Mesendoderm (in vitro differentiated cells): ENCODE results near the gene BRSK1.

Experiments
- DNase-seq: peaks from one replicate; pipeline ENCODE4 v3.0.0; 2013
- H2AK5ac ChIP-seq: 2 replicates; pipeline ENCODE4 v1.6.1; 2013; ENCODE audit warnings: low read length, inconsistent platforms
- H2BK120ac ChIP-seq: 2 replicates; pipeline ENCODE4 v1.6.1; 2013; ENCODE audit warnings: low read depth, mild to moderate bottlenecking, low read length, moderate library complexity, mixed read lengths
- H2BK15ac ChIP-seq: replicated peaks from 2 replicates; pipeline ENCODE4 v1.6.1; 2013; ENCODE audit warnings: low read depth, mild to moderate bottlenecking, moderate library complexity
- H2BK5ac ChIP-seq: 2 replicates; pipeline ENCODE4 v1.6.1; 2013; ENCODE audit warnings: low read length, inconsistent platforms
- H3K18ac ChIP-seq: 2 replicates; pipeline ENCODE4 v1.6.1; 2013; ENCODE audit warnings: mild to moderate bottlenecking, low read length, mixed read lengths
- H3K23ac ChIP-seq: one replicate; pipeline ENCODE4 v1.6.1; 2013; ENCODE audit warnings: low read length
- H3K27ac ChIP-seq: 2 replicates; pipeline ENCODE4 v1.5.1; 2013; ENCODE audit warnings: low read depth, mild to moderate bottlenecking, inconsistent platforms, low read length, moderate library complexity
- H3K27me3 ChIP-seq: 2 replicates; pipeline ENCODE4 v1.6.1; 2013; ENCODE audit warnings: low read length, control low read depth, mild to moderate bottlenecking, inconsistent platforms; ENCODE audit not compliant: insufficient read depth, poor library complexity
- H3K36me3 ChIP-seq: 2 replicates; pipeline ENCODE4 v1.6.1; 2013; ENCODE audit warnings: low read length, inconsistent platforms; ENCODE audit not compliant: control insufficient read depth, insufficient read depth
- H3K4ac ChIP-seq: one replicate; pipeline ENCODE4 v1.6.1; 2013; ENCODE audit warnings: low read depth, mild to moderate bottlenecking, low read length, moderate library complexity
- H3K4me1 ChIP-seq: 2 replicates; pipeline ENCODE4 v1.6.1; 2013; ENCODE audit warnings: low read depth, low read length, inconsistent platforms; ENCODE audit not compliant: control insufficient read depth
- H3K4me2 ChIP-seq: 2 replicates; pipeline ENCODE4 v1.6.1; 2013; ENCODE audit warnings: low read length
- H3K4me3 ChIP-seq: 2 replicates; pipeline ENCODE4 v1.5.1; 2013; ENCODE audit warnings: mild to moderate bottlenecking, low read length
- H3K56ac ChIP-seq: one replicate; pipeline ENCODE4 v1.6.1; 2013; ENCODE audit warnings: low read length
- H3K79me1 ChIP-seq: 2 replicates; pipeline ENCODE4 v1.6.1; 2013; ENCODE audit warnings: low read length, inconsistent platforms
- H3K79me2 ChIP-seq: 2 replicates; pipeline ENCODE4 v1.6.1; 2013; ENCODE audit warnings: mild to moderate bottlenecking, low read length; ENCODE audit not compliant: control insufficient read depth, insufficient read depth
- H3K9ac ChIP-seq: 2 replicates; pipeline ENCODE4 v1.6.1; 2013; ENCODE audit warnings: low read length, inconsistent platforms
- H4K5ac ChIP-seq: one replicate; pipeline ENCODE4 v1.6.1; 2013; ENCODE audit warnings: low read length
- H4K8ac ChIP-seq: one replicate; pipeline ENCODE4 v1.6.1; 2013; ENCODE audit warnings: low read depth, mild to moderate bottlenecking, control low read depth, low read length, moderate library complexity
- WGBS: extraction: QIAGEN DNeasy Blood & Tissue Kit; methylation state at CpG from one replicate; pipeline ENCODE4 v1.1.7; 2013; ENCODE audit warnings: low lambda C conversion rate, missing lambda C conversion rate; ENCODE audit not compliant: insufficient coverage; ENCODE audit errors: extremely low coverage; 5-methylcytosine and 5-hydroxymethylcytosine counted together

BRSK1 gene

GRCh38 chr19:55339889-55340783 lies 56.3 kb downstream of the BRSK1 start:
- no peaks in the 10 kb centered on the region for H3K4me1 ChIP-seq

DNA sequence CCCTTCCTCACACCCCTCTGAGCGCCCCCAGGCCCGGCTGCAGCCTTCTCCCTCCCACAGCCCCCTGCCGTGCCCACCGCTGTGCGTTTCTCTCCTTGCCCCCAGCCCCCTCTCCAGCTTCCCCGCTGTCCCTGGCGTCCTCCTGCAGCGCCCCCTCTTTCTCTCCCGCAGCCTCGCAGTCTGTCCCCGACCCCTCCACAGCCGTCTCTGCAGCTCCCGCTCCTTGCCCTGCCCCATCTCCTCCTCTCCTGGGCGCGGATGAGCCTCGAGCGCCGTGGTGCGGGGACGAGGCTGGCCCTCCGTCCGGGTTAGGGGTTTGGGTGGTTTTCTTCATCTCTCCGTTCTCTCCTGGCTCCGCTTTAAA lies 57.0 kb downstream of the BRSK1 start:
- DNase-seq, result no peak

More at GRCh38 chr19:55339889-55340783, 56.3 kb downstream of the BRSK1 start:
- peaks cover 2% of the 10 kb centered on the region for H3K79me1 ChIP-seq
- peak; percentile 45 for DNase-seq
- peak overlapping the region; percentile 81 for H2BK5ac ChIP-seq
- H3K23ac ChIP-seq, result peak overlapping the region; percentile 97
- no peak overlapping the region for H2BK120ac ChIP-seq
- peak overlapping the region; percentile 98 for H2AK5ac ChIP-seq
- peak overlapping the region; percentile 98 for H3K9ac ChIP-seq
- no peaks in the 10 kb centered on the region for H3K27me3 ChIP-seq
- H3K79me2 ChIP-seq, result no peaks in the 10 kb centered on the region
- no peak overlapping the region for H4K5ac ChIP-seq
- no CpG with 5 or more reads among the region's 44 CpGs for WGBS
- H3K4ac ChIP-seq, result peak overlapping the region; percentile 66
- no peak overlapping the region for H2BK15ac ChIP-seq
- H3K27ac ChIP-seq, result peak overlapping the region; percentile 68
- no peaks in the 10 kb centered on the region for H3K36me3 ChIP-seq
- H3K4me2 ChIP-seq, result peak overlapping the region; percentile 91
- H3K18ac ChIP-seq, result peak overlapping the region; percentile 31
- H3K56ac ChIP-seq, result peak overlapping the region; percentile 91
- H4K8ac ChIP-seq, result peak overlapping the region; percentile 87
- H3K4me3 ChIP-seq, result peak overlapping the region; percentile 44

GRCh38 chr19:55341171-55341588 lies 57.4 kb downstream of the BRSK1 start:
- no peaks in the 10 kb centered on the region for H3K4me1 ChIP-seq
- no peak overlapping the region for H3K4ac ChIP-seq
- DNase-seq, result peak; percentile 91
- no peak overlapping the region for H2BK5ac ChIP-seq
- no peak overlapping the region for H3K4me3 ChIP-seq
- H3K27ac ChIP-seq, result no peak overlapping the region
- no CpG with 5 or more reads among the region's 15 CpGs for WGBS
- no peak overlapping the region for H2BK15ac ChIP-seq
- peak overlapping the region; percentile 56 for H3K56ac ChIP-seq
- H3K79me1 ChIP-seq, result peaks cover 2% of the 10 kb centered on the region
- H3K9ac ChIP-seq, result peak overlapping the region; percentile 98
- H3K18ac ChIP-seq, result peak overlapping the region; percentile 31
- H2BK120ac ChIP-seq, result no peak overlapping the region
- no peak overlapping the region for H4K8ac ChIP-seq
- no peak overlapping the region for H2AK5ac ChIP-seq
- H4K5ac ChIP-seq, result no peak overlapping the region
- H3K36me3 ChIP-seq, result no peaks in the 10 kb centered on the region
- H3K79me2 ChIP-seq, result no peaks in the 10 kb centered on the region
- no peak overlapping the region for H3K23ac ChIP-seq
- peak overlapping the region; percentile 91 for H3K4me2 ChIP-seq
- no peaks in the 10 kb centered on the region for H3K27me3 ChIP-seq

More for the DNA sequence above, 57.0 kb downstream of the BRSK1 start:
- peak overlapping the region; percentile 98 for H2AK5ac ChIP-seq
- H3K4me1 ChIP-seq, result no peaks in the 10 kb centered on the region
- no peaks in the 10 kb centered on the region for H3K36me3 ChIP-seq
- H3K4me3 ChIP-seq, result peak overlapping the region; percentile 44
- no peak overlapping the region for H4K8ac ChIP-seq
- H3K27me3 ChIP-seq, result no peaks in the 10 kb centered on the region
- H3K23ac ChIP-seq, result peak overlapping the region; percentile 97
- H3K4me2 ChIP-seq, result peak overlapping the region; percentile 91
- H2BK120ac ChIP-seq, result peak overlapping the region; percentile 1
- H3K9ac ChIP-seq, result peak overlapping the region; percentile 98
- WGBS, result no CpG with 5 or more reads among the region's 24 CpGs
- peak overlapping the region; percentile 91 for H3K56ac ChIP-seq
- no peaks in the 10 kb centered on the region for H3K79me2 ChIP-seq
- peaks cover 2% of the 10 kb centered on the region for H3K79me1 ChIP-seq
- peak overlapping the region; percentile 92 for H3K4ac ChIP-seq
- peak overlapping the region; percentile 31 for H3K18ac ChIP-seq
- H4K5ac ChIP-seq, result no peak overlapping the region
- H2BK15ac ChIP-seq, result no peak overlapping the region
- peak overlapping the region; percentile 68 for H3K27ac ChIP-seq
- no peak overlapping the region for H2BK5ac ChIP-seq

DNA sequence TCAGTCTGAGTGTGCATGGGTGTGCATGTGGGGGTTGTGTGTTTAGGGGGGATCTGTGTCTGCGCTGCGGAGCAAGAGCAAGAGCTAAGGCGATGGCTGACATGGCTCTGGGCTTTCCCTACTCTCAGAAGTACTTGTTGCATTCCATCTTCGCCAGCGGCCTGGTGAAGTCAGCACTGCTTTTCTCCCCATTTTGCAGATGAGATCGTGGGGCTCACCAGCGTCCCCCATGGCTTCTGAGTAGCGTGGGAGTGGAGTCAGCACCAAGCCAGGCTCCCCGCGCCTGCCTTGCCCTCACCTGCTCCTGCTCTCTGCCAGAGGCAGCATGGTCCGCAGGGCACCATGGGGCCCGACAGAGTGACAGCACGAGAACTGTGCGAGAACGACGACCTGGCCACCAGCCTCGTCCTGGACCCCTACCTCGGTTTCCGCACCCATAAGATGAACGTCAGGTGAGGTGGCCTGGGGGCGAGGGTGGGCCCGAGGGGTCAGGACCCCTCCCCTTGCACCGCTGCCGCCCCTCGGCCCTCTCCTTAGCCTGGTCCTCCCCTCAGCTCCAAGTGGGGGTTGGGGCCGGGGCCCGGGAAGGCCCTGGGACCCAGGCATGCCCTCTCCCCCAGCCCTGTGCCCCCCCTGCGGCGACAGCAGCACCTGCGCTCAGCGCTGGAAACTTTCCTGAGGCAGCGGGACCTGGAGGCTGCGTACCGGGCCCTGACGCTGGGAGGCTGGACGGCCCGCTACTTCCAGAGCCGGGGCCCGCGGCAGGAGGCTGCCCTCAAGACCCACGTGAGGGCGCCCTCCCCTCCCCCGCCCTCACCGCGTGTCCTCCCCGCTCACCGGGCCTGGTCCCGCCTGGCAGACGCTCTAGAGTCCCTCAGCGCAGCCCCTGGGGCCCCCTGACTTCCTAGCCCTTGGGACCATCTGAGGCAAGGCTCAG lies 58.1 kb downstream of the BRSK1 start:
- no peaks in the 10 kb centered on the region for H3K27me3 ChIP-seq
- H2BK15ac ChIP-seq, result no peak overlapping the region
- WGBS, result no CpG with 5 or more reads among the region's 50 CpGs
- H3K23ac ChIP-seq, result no peak overlapping the region
- no peaks in the 10 kb centered on the region for H3K4me1 ChIP-seq
- no peak overlapping the region for H3K18ac ChIP-seq
- H4K5ac ChIP-seq, result no peak overlapping the region
- H3K9ac ChIP-seq, result peak overlapping the region; percentile 2
- no peaks in the 10 kb centered on the region for H3K79me2 ChIP-seq
- no peak overlapping the region for H3K4me2 ChIP-seq
- H3K79me1 ChIP-seq, result peaks cover 2% of the 10 kb centered on the region
- DNase-seq, result no peak
- no peak overlapping the region for H2BK120ac ChIP-seq
- no peaks in the 10 kb centered on the region for H3K36me3 ChIP-seq
- peak overlapping the region; percentile 56 for H3K56ac ChIP-seq
- H3K4ac ChIP-seq, result no peak overlapping the region
- H3K27ac ChIP-seq, result no peak overlapping the region
- no peak overlapping the region for H2AK5ac ChIP-seq
- H2BK5ac ChIP-seq, result no peak overlapping the region
- no peak overlapping the region for H4K8ac ChIP-seq
- H3K4me3 ChIP-seq, result no peak overlapping the region

DNA sequence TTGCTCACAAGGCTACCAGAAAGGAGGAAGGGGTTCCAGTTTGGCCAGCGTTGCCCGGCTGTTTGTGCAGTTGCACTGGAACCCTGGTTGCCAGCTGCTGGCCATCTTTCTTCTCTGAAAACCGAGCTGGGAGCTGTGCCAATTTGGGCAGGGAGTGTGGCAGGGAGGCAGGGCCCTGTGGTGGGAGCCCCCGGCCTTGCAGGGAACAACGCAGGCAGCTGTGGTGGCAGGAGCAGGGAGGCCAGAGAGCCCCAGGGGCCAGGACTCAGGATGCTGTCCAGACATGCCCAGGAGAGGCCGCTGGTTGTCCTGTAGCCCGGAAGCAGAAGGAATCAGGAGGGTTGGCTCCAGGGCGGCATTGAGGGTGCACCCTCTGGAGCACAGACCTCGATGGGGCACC lies 60.6 kb downstream of the BRSK1 start:
- H3K27ac ChIP-seq, result no peak overlapping the region
- H3K18ac ChIP-seq, result no peak overlapping the region
- no CpG with 5 or more reads among the region's 9 CpGs for WGBS
- peaks cover 2% of the 10 kb centered on the region for H3K79me1 ChIP-seq
- no peak overlapping the region for H3K4me3 ChIP-seq
- H3K4me1 ChIP-seq, result peaks cover 9% of the 10 kb centered on the region
- no peak overlapping the region for H3K4me2 ChIP-seq
- H3K27me3 ChIP-seq, result no peaks in the 10 kb centered on the region
- no peak overlapping the region for H2AK5ac ChIP-seq
- H2BK5ac ChIP-seq, result no peak overlapping the region
- no peaks in the 10 kb centered on the region for H3K79me2 ChIP-seq
- H3K9ac ChIP-seq, result no peak overlapping the region
- H2BK120ac ChIP-seq, result no peak overlapping the region
- no peak for DNase-seq
- H4K5ac ChIP-seq, result no peak overlapping the region
- H3K36me3 ChIP-seq, result no peaks in the 10 kb centered on the region
- no peak overlapping the region for H3K56ac ChIP-seq
- no peak overlapping the region for H2BK15ac ChIP-seq
- H3K23ac ChIP-seq, result no peak overlapping the region
- H3K4ac ChIP-seq, result no peak overlapping the region
- no peak overlapping the region for H4K8ac ChIP-seq
